ENCODE results near the gene TPTE2.
"Not testable (repeated sequence)": the region's sequence is repeated elsewhere in the genome, so short reads cannot be mapped to it uniquely, and the experiment has no call there.

DNA sequence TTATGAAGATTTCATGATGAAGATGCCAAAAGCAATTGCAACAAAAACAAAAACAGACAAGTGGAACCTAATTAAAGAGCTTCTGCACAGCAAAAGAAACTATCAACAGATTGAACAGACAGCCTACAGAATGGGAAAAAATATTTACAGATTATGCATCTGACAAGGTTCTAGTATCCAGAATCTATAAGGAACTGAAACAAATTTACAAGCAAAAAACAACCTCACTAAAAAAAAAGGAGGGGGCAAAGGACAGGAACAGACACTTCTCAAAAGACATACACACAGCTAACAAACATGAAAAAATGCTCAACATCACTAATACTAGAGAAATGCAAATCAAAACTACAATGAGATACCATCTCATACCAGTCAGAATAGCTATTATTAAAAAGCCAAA, 35.7 kb downstream of the TPTE2 start:
- TF ChIP-seq, protein P1, sequence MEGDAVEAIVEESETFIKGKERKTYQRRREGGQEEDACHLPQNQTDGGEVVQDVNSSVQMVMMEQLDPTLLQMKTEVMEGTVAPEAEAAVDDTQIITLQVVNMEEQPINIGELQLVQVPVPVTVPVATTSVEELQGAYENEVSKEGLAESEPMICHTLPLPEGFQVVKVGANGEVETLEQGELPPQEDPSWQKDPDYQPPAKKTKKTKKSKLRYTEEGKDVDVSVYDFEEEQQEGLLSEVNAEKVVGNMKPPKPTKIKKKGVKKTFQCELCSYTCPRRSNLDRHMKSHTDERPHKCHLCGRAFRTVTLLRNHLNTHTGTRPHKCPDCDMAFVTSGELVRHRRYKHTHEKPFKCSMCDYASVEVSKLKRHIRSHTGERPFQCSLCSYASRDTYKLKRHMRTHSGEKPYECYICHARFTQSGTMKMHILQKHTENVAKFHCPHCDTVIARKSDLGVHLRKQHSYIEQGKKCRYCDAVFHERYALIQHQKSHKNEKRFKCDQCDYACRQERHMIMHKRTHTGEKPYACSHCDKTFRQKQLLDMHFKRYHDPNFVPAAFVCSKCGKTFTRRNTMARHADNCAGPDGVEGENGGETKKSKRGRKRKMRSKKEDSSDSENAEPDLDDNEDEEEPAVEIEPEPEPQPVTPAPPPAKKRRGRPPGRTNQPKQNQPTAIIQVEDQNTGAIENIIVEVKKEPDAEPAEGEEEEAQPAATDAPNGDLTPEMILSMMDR (IDR thresholded peaks at IDR 0.05; ENCODE audit: low read length): not testable (repeated sequence)
- TF ChIP-seq EZH2 (IDR thresholded peaks at IDR 0.05; ENCODE audit: borderline replicate concordance, low read length): not testable (repeated sequence)

All from OCI-LY1 (cell line).